GM13977 (cell line): ENCODE data around the gene C9orf50.
A peak's percentile ranks its signal among the peaks of the same experiment; 100 is the strongest.

Source experiments
- DNase-seq: peaks from one replicate; pipeline ENCODE4 v3.0.0; 2012; ENCODE audit warnings: low spot score
- CTCF ChIP-seq: IDR thresholded peaks from 2 replicates; pipeline ENCODE4 v1.5.1; 2012; ENCODE audit warnings: mild to moderate bottlenecking, control low read depth; ENCODE audit not compliant: insufficient read depth; ENCODE audit errors: extremely low read depth, missing control alignments
- in situ Hi-C: fragments of 300-500 bp; cut with MboI; formaldehyde crosslinking; loops from one replicate; pipeline ENCODE4 v1.12.0; 2022; ENCODE audit warnings: low sequenced_read_pairs, low pct_unique_long_range_greater_than_20kb, mixed read lengths, inconsistent platforms; ENCODE audit not compliant: unreplicated experiment

C9orf50 gene

GRCh38 chr9:129587487-129588262 lies 33.2 kb downstream of the C9orf50 start:
- TF ChIP-seq CTCF, result no peak
- no peak for DNase-seq
- in situ Hi-C loops, result no loop called here

GRCh38 chr9:129586685-129587084 lies 34.2 kb downstream of the C9orf50 start:
- TF ChIP-seq CTCF, result no peak
- no peak for DNase-seq
- in situ Hi-C loops, result no loop called here

- no peak for DNase-seq
- TF ChIP-seq CTCF, result no peak
- in situ Hi-C loops, result no loop called here
These were observed 34.7 kb downstream of the C9orf50 start for GRCh38 chr9:129586245-129586644.

- in situ Hi-C loops, result no loop called here
- no peak for DNase-seq
- TF ChIP-seq CTCF, result no peak
These were observed 35.5 kb downstream of the C9orf50 start for GRCh38 chr9:129585352-129585751.

- in situ Hi-C loops, result no loop called here
- DNase-seq, result peak; percentile 74
- TF ChIP-seq CTCF, result no peak
These were observed 36.8 kb downstream of the C9orf50 start for GRCh38 chr9:129584136-129584535.

- no peak for TF ChIP-seq CTCF
- no peak for DNase-seq
- in situ Hi-C loops, result no loop called here
These were observed 37.4 kb downstream of the C9orf50 start for GRCh38 chr9:129583308-129584038.
